HG02610 (cell line): ENCODE results near the gene CNPY2.

Experiments
- ATAC-seq: cut with Tn5 transposase; IDR thresholded peaks from one replicate; pipeline ENCODE4 v1.9.1; 2021; ENCODE audit warnings: mild to moderate bottlenecking, moderate library complexity; ENCODE audit not compliant: unreplicated experiment

Gene CNPY2

DNA sequence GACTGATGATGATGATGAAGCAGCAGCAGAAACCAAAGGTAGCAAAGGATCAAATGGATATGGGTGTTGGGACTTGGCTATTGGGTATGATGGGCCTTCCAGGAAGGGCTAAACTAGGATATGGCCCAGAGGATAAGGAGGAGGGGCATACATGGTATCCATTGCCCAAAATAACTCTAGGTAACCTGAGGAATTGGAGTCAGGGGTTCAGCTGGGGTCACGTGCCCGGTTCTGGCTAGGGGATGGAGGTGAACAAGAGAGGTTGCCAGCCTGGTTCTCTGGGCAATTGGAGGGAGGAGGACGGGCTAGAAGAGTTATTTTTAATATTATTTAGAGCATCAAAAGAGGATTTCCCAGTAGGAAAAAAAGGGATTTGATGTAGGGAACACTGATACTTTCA is 54.9 kb downstream of the CNPY2 start:
- ATAC-seq: no peak

DNA sequence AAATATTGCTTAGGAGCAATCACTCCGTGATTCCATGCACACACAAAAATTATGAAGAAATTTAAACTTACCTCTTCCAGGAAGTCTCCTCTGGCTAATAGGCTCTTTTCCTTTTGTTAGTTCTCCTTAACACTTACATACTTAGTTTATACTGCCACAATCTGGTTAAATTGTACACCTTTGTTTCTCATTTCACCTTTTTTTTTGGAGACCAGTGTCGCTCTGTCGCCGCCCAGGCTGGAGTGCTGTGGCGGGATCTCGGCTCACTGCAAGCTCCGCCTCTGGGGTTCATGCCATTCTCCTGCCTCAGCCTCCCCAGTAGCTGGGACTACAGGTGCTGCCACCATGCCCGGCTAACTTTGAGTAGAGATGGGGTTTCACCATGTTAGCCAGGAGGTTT is 55.4 kb downstream of the CNPY2 start:
- no peak for ATAC-seq
